C4-2B (cell line): ENCODE data around the gene PPP1R27.

Source experiments
- H3K27ac ChIP-seq: fragments of 450-650 bp; 2 replicates; pipeline ENCODE4 v1.5.1; 2017
- CTCF ChIP-seq: fragments of 450-650 bp; conservative IDR thresholded peaks from 2 replicates; pipeline ENCODE4 v1.5.1; 2017; ENCODE audit warnings: mild to moderate bottlenecking
- ZFX ChIP-seq: fragments of 450-650 bp; IDR thresholded peaks from 2 replicates; pipeline ENCODE4 v1.6.1; 2017

Gene PPP1R27

GRCh38 chr17:81794074-81794476 lies 40.8 kb downstream of the PPP1R27 start:
- no peak overlapping the region for H3K27ac ChIP-seq
- TF ChIP-seq CTCF = no peak
- TF ChIP-seq ZFX = no peak

DNA sequence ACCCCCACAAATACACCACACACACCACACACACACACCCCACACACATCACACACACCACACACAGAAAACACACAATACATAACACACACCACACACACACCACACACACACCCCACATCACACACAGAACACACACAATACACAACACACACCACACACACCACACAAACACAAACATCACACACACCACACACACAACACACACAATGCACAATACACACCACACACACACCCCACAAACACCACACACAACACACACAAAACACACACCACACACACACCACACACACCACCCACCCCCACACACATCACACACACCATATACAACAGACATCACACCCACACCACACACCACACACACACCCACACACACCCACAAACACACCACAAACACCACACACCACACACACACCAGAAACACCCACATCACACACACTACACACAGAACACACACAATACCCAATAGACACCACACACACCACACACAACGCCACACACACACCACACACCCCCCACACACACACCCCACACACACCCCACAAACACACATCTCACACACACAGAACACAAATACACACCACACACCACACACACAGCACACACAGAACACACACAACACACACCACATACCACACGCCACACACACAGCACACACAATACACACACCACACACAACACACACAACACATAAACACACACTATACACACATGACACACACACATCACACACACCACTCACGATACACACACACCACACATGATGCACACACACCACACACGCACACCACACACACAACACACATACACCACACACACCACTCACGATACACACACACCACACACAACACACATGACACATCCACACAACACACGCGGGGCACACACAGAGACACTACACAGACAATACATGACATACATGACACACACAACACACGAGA lies 41.9 kb downstream of the PPP1R27 start:
- H3K27ac ChIP-seq = no peak overlapping the region
- TF ChIP-seq CTCF = no peak
- no peak for TF ChIP-seq ZFX
